GM21737 (cell line): ENCODE measurements around the gene AAMP.

Experiments used
- ATAC-seq: cut with Tn5 transposase; IDR thresholded peaks from one replicate; pipeline ENCODE4 v1.9.1; 2021; ENCODE audit warnings: mild to moderate bottlenecking, moderate library complexity; ENCODE audit not compliant: unreplicated experiment

Gene AAMP

GRCh38 chr2:218224186-218224585 is 45.8 kb downstream of the AAMP start:
- no peak for ATAC-seq

GRCh38 chr2:218223046-218223445 is 46.9 kb downstream of the AAMP start:
- ATAC-seq: no peak

GRCh38 chr2:218221000-218221399 is 48.9 kb downstream of the AAMP start:
- no peak for ATAC-seq

DNA sequence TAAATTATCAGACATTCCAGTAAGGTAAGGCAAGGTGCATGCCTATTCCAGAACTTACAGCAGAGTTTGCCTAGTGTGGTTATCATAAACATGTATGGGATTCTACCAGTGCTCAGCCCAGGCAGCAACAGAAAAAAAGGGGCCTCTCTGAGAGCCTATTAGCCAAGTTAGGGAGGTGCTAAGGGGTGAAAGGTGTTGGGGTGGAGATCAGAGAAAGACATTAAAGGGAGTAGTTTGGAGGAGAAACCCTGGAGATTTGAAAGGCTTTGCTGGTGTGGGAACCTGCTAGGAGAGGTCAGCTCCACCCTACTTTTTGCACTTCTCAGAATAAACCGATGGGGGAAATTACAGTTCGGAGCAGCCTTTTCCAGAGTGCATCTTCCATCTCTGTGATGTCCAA is 50.0 kb downstream of the AAMP start:
- no peak for ATAC-seq

- peak; percentile 40 for ATAC-seq
Observed at GRCh38 chr2:218218268-218219185, 51.4 kb downstream of the AAMP start.

DNA sequence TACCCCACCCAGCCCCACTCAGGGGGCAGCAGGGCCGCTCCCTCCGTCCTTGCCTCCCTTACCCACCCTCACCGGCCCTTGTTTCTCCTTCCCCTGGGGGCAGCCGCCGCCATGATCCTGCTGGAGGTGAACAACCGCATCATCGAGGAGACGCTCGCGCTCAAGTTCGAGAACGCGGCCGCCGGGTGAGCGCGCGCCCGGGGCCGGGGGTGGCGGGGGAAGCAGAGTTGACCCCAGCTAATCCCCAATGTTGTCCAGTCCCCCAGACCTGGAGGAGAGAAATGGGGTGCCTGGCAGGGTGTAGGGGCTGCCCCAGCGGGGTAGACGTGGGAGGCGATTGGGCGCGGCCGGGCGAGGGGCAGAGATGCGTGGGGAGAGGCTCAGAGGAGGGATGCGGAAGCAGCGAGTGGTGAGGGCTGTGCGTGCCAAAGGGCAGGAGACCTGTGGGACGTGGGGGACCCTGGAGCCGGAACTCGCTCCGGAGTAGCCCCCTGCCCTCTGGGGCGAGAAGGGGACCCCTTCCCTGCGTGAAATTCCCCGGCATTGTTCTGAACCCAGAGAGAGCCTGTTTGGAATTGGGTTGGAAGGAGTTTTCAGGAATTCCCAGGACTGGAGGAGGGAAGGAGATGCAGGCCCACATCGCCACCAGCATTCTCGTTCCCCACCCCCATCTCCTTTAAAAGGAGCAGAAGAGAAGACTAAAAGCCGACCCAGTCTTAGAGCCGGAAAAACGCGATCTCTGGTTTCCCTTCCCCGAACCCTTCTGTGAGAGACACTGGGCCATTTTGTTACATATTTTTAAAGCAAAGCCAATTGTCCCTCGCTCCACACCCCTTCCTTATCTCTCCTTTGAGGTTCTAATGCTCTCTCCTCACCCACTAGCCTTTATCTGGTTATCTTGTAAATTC is 52.3 kb downstream of the AAMP start:
- peak; percentile 26 for ATAC-seq

- ATAC-seq: peak; percentile 65
Observed at GRCh38 chr2:218216674-218217359, 53.1 kb downstream of the AAMP start, which contains the start of gene ARPC2. Gene ARPC2, plus strand, starts transcription at chr2:218217189. Its CDS starts 282 bp downstream, at chr2:218217471.

DNA sequence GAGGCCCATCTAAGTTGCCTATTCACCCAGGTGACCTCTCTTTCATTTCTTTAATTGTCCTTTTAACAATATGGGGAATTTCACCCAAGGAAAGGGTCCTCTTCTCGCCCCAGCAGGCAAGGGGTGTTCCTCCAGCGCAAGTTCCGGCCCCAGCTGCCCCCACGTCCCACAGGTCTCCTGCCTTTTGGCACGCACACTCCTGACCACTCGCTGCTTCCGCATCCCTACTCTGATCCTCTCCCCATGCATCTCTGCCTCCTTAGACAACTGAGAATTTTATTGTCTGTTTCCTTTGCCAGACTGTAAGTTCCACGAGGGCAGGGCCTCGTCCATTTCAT is 53.6 kb downstream of the AAMP start:
- ATAC-seq: no peak
